ENCODE data around the gene PTGES2. TPM values are rescaled to one million over a fixed set of nuclear protein-coding genes. Genes with fewer than 3 reads are reported as not detected.

Gene PTGES2
- total and polyA plus RNA-seq, 4 donors: 22.8 to 41.1 (median 31.5) TPM

DNA sequence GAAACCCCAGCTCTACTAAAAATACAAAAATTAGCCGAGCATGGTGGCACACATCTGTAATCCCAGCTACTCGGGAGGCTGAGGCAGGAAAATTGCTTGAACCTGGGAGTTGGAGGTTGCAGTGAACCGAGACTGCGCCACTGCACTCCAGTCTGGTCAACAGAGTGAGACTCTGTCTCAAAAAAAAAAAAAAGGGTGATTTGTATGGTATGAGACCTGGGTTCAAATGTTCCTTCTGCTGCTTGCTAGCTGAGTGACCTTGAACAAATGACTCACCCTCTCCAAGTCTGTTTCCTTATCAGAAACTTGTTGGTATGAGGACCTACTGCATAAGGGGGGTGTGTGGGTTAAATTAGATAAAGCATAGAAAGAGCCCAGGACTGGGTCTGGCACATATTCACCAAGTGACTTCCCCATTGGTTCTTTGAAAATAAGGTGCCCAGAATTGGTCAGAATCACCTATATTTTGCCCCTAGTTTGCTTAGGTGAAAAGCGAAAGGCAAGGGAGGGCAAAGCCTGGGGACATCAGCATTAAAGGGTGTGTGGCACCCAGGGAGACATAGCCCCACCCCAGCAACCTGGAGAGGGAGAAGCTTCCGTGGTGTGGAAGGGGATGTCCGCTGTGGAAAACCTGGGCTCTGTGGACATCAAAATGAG, 49.6 kb downstream of the PTGES2 start:
- no peaks in the 10 kb centered on the region for H3K27me3 ChIP-seq (ENCODE audit: control insufficient read depth in 4 of 4, insufficient read depth in 4 of 4, low read length in 3 of 4)
- peaks cover 7 to 30% (median 23%) of the 10 kb centered on the region in 4 donors for H3K4me1 ChIP-seq (ENCODE audit: control insufficient read depth in 4 of 4, insufficient read depth in 4 of 4, low read length in 3 of 4)
- no peak for TF ChIP-seq YY1 (IDR thresholded peaks at IDR 0.05)
- no peak overlapping the region for H3K4me3 ChIP-seq (ENCODE audit: low read depth in 1 of 3, low read length in 3 of 3)
- H3K36me3 ChIP-seq (ENCODE audit: control insufficient read depth in 4 of 4, insufficient read depth in 3 of 4, low read depth in 1 of 4, low read length in 3 of 4): no peaks in the 10 kb centered on the region
- no peak for DNase-seq (ENCODE audit: low spot score)
- no peak overlapping the region for H3K9ac ChIP-seq (ENCODE audit: low read depth in 1 of 2, low read length in 2 of 2)
- no peaks in the 10 kb centered on the region for H3K9me3 ChIP-seq (ENCODE audit: control insufficient read depth in 4 of 4, low read length in 3 of 4)
- H3K27ac ChIP-seq (ENCODE audit: low read depth in 1 of 2, low read length in 2 of 2): no peak overlapping the region
- WGBS: 91% methylated on average over 7 of the region's 7 CpGs

DNA sequence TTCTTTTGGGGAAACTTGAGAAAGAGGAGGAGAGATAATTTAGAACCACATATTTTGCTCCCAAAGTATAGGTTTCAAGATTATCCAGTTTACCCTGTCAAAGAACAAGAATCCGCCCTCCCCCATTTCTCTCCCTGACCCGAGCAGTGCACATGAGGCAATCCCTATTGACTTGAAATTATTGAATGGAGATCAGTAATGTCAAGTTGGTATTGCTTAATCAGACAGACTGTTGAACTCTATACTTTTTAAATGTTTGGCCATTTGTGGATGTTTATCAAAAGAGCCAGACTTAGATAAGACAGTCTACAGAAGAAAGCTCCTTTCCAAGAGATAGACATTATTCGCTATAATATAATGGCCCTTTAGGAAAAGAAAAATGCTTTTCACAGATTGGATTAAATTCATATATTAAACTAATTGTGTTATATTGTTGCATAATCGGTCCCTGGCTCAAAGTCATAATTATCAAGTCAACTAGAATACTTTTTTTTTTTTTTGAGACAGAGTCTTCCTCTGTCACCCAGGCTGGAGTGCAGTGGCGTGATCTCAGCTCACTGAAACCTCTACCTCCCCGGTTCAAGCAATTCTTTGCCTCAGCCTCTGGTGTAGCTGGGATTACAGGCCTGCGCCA, 54.2 kb downstream of the PTGES2 start:
- no peaks in the 10 kb centered on the region for H3K36me3 ChIP-seq (ENCODE audit: control insufficient read depth in 4 of 4, insufficient read depth in 3 of 4, low read depth in 1 of 4, low read length in 3 of 4)
- peak overlapping the region; percentile 71 to 87 for H3K27ac ChIP-seq (ENCODE audit: low read depth in 1 of 2, low read length in 2 of 2)
- H3K4me1 ChIP-seq (ENCODE audit: control insufficient read depth in 4 of 4, insufficient read depth in 4 of 4, low read length in 3 of 4): peaks cover 17 to 53% (median 39%) of the 10 kb centered on the region in 4 donors
- no peaks in the 10 kb centered on the region for H3K9me3 ChIP-seq (ENCODE audit: control insufficient read depth in 4 of 4, low read length in 3 of 4)
- no peak for DNase-seq (ENCODE audit: low spot score)
- WGBS: 43% methylated on average over 7 of the region's 7 CpGs
- TF ChIP-seq TAF1 (conservative IDR thresholded peaks at IDR 0.05) (no peak), HNF4G (IDR thresholded peaks at IDR 0.05) (peak; percentile 34), GABPA (IDR thresholded peaks at IDR 0.05 in 1 of 2, conservative IDR thresholded peaks at IDR 0.05 in 1 of 2) (peak in 1 of 2 donors; percentile 56), JUND (IDR thresholded peaks at IDR 0.05) (peak; percentile 72 to 88), EGR1 (IDR thresholded peaks at IDR 0.05; ENCODE audit: low read depth in 2 of 2) (peak in 1 of 2 donors; percentile 55), RAD21 (IDR thresholded peaks at IDR 0.05) (peak; percentile 35 to 37), FOXA1 (IDR thresholded peaks at IDR 0.05) (peak; percentile 87), HNF4A (conservative IDR thresholded peaks at IDR 0.05) (peak; percentile 87 to 88), FOXA2 (IDR thresholded peaks at IDR 0.05) (peak; percentile 83), YY1 (IDR thresholded peaks at IDR 0.05) (peak; percentile 83), RXRA (IDR thresholded peaks at IDR 0.05) (peak; percentile 91 to 94), NR2F2 (IDR thresholded peaks at IDR 0.05) (peak; percentile 67), SP1 (IDR thresholded peaks at IDR 0.05) (peak; percentile 60)
- TF ChIP-seq, protein P1, sequence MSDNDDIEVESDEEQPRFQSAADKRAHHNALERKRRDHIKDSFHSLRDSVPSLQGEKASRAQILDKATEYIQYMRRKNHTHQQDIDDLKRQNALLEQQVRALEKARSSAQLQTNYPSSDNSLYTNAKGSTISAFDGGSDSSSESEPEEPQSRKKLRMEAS (IDR thresholded peaks at IDR 0.05): peak; percentile 75
- TF ChIP-seq, protein P2, sequence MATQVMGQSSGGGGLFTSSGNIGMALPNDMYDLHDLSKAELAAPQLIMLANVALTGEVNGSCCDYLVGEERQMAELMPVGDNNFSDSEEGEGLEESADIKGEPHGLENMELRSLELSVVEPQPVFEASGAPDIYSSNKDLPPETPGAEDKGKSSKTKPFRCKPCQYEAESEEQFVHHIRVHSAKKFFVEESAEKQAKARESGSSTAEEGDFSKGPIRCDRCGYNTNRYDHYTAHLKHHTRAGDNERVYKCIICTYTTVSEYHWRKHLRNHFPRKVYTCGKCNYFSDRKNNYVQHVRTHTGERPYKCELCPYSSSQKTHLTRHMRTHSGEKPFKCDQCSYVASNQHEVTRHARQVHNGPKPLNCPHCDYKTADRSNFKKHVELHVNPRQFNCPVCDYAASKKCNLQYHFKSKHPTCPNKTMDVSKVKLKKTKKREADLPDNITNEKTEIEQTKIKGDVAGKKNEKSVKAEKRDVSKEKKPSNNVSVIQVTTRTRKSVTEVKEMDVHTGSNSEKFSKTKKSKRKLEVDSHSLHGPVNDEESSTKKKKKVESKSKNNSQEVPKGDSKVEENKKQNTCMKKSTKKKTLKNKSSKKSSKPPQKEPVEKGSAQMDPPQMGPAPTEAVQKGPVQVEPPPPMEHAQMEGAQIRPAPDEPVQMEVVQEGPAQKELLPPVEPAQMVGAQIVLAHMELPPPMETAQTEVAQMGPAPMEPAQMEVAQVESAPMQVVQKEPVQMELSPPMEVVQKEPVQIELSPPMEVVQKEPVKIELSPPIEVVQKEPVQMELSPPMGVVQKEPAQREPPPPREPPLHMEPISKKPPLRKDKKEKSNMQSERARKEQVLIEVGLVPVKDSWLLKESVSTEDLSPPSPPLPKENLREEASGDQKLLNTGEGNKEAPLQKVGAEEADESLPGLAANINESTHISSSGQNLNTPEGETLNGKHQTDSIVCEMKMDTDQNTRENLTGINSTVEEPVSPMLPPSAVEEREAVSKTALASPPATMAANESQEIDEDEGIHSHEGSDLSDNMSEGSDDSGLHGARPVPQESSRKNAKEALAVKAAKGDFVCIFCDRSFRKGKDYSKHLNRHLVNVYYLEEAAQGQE (IDR thresholded peaks at IDR 0.05): no peak
- TF ChIP-seq, protein P3, sequence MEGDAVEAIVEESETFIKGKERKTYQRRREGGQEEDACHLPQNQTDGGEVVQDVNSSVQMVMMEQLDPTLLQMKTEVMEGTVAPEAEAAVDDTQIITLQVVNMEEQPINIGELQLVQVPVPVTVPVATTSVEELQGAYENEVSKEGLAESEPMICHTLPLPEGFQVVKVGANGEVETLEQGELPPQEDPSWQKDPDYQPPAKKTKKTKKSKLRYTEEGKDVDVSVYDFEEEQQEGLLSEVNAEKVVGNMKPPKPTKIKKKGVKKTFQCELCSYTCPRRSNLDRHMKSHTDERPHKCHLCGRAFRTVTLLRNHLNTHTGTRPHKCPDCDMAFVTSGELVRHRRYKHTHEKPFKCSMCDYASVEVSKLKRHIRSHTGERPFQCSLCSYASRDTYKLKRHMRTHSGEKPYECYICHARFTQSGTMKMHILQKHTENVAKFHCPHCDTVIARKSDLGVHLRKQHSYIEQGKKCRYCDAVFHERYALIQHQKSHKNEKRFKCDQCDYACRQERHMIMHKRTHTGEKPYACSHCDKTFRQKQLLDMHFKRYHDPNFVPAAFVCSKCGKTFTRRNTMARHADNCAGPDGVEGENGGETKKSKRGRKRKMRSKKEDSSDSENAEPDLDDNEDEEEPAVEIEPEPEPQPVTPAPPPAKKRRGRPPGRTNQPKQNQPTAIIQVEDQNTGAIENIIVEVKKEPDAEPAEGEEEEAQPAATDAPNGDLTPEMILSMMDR (IDR thresholded peaks at IDR 0.05; ENCODE audit: low read depth, low read length, missing input control): no peak
- TF ChIP-seq, protein P4, sequence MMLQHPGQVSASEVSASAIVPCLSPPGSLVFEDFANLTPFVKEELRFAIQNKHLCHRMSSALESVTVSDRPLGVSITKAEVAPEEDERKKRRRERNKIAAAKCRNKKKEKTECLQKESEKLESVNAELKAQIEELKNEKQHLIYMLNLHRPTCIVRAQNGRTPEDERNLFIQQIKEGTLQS (IDR thresholded peaks at IDR 0.05): peak; percentile 78
- TF ChIP-seq, protein P5, sequence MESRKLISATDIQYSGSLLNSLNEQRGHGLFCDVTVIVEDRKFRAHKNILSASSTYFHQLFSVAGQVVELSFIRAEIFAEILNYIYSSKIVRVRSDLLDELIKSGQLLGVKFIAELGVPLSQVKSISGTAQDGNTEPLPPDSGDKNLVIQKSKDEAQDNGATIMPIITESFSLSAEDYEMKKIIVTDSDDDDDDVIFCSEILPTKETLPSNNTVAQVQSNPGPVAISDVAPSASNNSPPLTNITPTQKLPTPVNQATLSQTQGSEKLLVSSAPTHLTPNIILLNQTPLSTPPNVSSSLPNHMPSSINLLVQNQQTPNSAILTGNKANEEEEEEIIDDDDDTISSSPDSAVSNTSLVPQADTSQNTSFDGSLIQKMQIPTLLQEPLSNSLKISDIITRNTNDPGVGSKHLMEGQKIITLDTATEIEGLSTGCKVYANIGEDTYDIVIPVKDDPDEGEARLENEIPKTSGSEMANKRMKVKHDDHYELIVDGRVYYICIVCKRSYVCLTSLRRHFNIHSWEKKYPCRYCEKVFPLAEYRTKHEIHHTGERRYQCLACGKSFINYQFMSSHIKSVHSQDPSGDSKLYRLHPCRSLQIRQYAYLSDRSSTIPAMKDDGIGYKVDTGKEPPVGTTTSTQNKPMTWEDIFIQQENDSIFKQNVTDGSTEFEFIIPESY (IDR thresholded peaks at IDR 0.05): peak; percentile 64
- no peaks in the 10 kb centered on the region for H3K27me3 ChIP-seq (ENCODE audit: control insufficient read depth in 4 of 4, insufficient read depth in 4 of 4, low read length in 3 of 4)
- H3K4me3 ChIP-seq (ENCODE audit: low read depth in 1 of 3, low read length in 3 of 3): no peak overlapping the region
- peak overlapping the region; percentile 47 to 81 for H3K9ac ChIP-seq (ENCODE audit: low read depth in 1 of 2, low read length in 2 of 2)
